KG1 (cell line): ENCODE results near the gene HINT2.

Source experiments
- DNase-seq: peaks from one replicate; lab custom pipeline; 2025; lab: John Stamatoyannopoulos, UW

The HINT2 gene

GRCh38 chr9:35811381-35812024, 3.3 kb downstream of the HINT2 start:
- no peak for DNase-seq

GRCh38 chr9:35810122-35810521, 4.7 kb downstream of the HINT2 start:
- DNase-seq = no peak

GRCh38 chr9:35808433-35808832, 6.4 kb downstream of the HINT2 start:
- no peak for DNase-seq

GRCh38 chr9:35806101-35806500, 8.7 kb downstream of the HINT2 start:
- DNase-seq = no peak

- no peak for DNase-seq
These were observed 13.3 kb downstream of the HINT2 start for GRCh38 chr9:35801328-35802128.

GRCh38 chr9:35800530-35800929, 14.3 kb downstream of the HINT2 start:
- DNase-seq = no peak

- DNase-seq = no peak
These were observed 16.0 kb downstream of the HINT2 start for GRCh38 chr9:35798658-35799374.

- no peak for DNase-seq
These were observed 17.3 kb downstream of the HINT2 start for GRCh38 chr9:35797311-35798109.

GRCh38 chr9:35795695-35796094, 19.1 kb downstream of the HINT2 start:
- no peak for DNase-seq

- DNase-seq = no peak
These were observed 21.4 kb downstream of the HINT2 start for GRCh38 chr9:35793461-35793860.

GRCh38 chr9:35792826-35793225, 22.0 kb downstream of the HINT2 start:
- no peak for DNase-seq

GRCh38 chr9:35792024-35792813, 22.6 kb downstream of the HINT2 start:
- no peak for DNase-seq

GRCh38 chr9:35791297-35791921, 23.4 kb downstream of the HINT2 start, which contains the start of gene NPR2:
Gene NPR2 (plus strand): TSS chr9:35791591. CDS start chr9:35792409, 818 bp downstream.
- DNase-seq = no peak

- no peak for DNase-seq
These were observed 24.2 kb downstream of the HINT2 start for GRCh38 chr9:35790385-35791296.

GRCh38 chr9:35790025-35790384, 24.8 kb downstream of the HINT2 start:
- no peak for DNase-seq

GRCh38 chr9:35789541-35789940, 25.3 kb downstream of the HINT2 start:
- no peak for DNase-seq

GRCh38 chr9:35783418-35783817, 31.4 kb downstream of the HINT2 start:
- no peak for DNase-seq

- DNase-seq = no peak
These were observed 33.8 kb downstream of the HINT2 start for GRCh38 chr9:35781066-35781465.

- no peak for DNase-seq
These were observed 36.3 kb downstream of the HINT2 start for GRCh38 chr9:35778496-35778895.

- no peak for DNase-seq
These were observed 38.8 kb downstream of the HINT2 start for GRCh38 chr9:35776018-35776417.
